ENCODE data around the gene TXNIP.

Gene TXNIP

GRCh38 chr1:145990249-145990855 is 6.0 kb downstream of the TXNIP start:
- no peak for DNase-seq (ENCODE audit: low spot score)
- no peak for TF ChIP-seq CTCF (IDR thresholded peaks at IDR 0.05; ENCODE audit: extremely low read depth, missing control alignments)

GRCh38 chr1:145988773-145989172 is 7.6 kb downstream of the TXNIP start:
- TF ChIP-seq CTCF (IDR thresholded peaks at IDR 0.05; ENCODE audit: extremely low read depth, missing control alignments), result no peak
- DNase-seq (ENCODE audit: low spot score), result no peak

GRCh38 chr1:145987926-145988325 is 8.5 kb downstream of the TXNIP start:
- DNase-seq (ENCODE audit: low spot score), result no peak
- TF ChIP-seq CTCF (IDR thresholded peaks at IDR 0.05; ENCODE audit: extremely low read depth, missing control alignments), result no peak

GRCh38 chr1:145986551-145986950 is 9.8 kb downstream of the TXNIP start:
- no peak for DNase-seq (ENCODE audit: low spot score)
- TF ChIP-seq CTCF (IDR thresholded peaks at IDR 0.05; ENCODE audit: extremely low read depth, missing control alignments), result no peak

- TF ChIP-seq CTCF (IDR thresholded peaks at IDR 0.05; ENCODE audit: extremely low read depth, missing control alignments), result no peak
- no peak for DNase-seq (ENCODE audit: low spot score)
These were observed 10.6 kb downstream of the TXNIP start for GRCh38 chr1:145985502-145986439.

GRCh38 chr1:145985129-145985501 is 11.3 kb downstream of the TXNIP start:
- no peak for DNase-seq (ENCODE audit: low spot score)
- TF ChIP-seq CTCF (IDR thresholded peaks at IDR 0.05; ENCODE audit: extremely low read depth, missing control alignments), result no peak

Data from GM20000 (cell line).